ENCODE data around the gene TPMT.
"Not testable (repeated sequence)": the region's sequence is repeated elsewhere in the genome, so short reads cannot be mapped to it uniquely, and the experiment has no call there.

TPMT gene

GRCh38 chr6:18177286-18177965 lies 22.5 kb upstream of the TPMT start:
- Histone ChIP-seq H3K79me2 (ENCODE audit: insufficient read depth, low read length) (no peaks in the 10 kb centered on the region), H4K20me1 (ENCODE audit: insufficient read depth, low read length) (no peaks in the 10 kb centered on the region), H3K36me3 (ENCODE audit: insufficient read depth, low read length) (peaks cover 40% of the 10 kb centered on the region), H3K27me3 (ENCODE audit: insufficient read depth, low read length) (no peaks in the 10 kb centered on the region), H2AFZ (ENCODE audit: low read length) (no peak overlapping the region), H3K4me3 (ENCODE audit: low read depth, low read length, poor library complexity, severe bottlenecking) (no peak overlapping the region), H3K4me2 (ENCODE audit: low read length) (no peak overlapping the region), H3K4me1 (ENCODE audit: insufficient read depth, low read length, severe bottlenecking) (no peaks in the 10 kb centered on the region), H3K27ac (ENCODE audit: low read depth, low read length, poor library complexity, severe bottlenecking) (no peak overlapping the region), H3K9me3 (ENCODE audit: low read length) (no peaks in the 10 kb centered on the region), H3K9ac (ENCODE audit: low read length) (no peak overlapping the region), H3K9me2 (ENCODE audit: low read depth, low read length) (no peaks in the 10 kb centered on the region), H3F3A (ENCODE audit: insufficient read depth, low read length) (no peaks in the 10 kb centered on the region; the same call in 1 of the 2 replicates)
- TF ChIP-seq CTCF (IDR thresholded peaks at IDR 0.05; ENCODE audit: low read length): no peak
- TF ChIP-seq EZH2 (IDR thresholded peaks at IDR 0.05; ENCODE audit: borderline replicate concordance, low read length): no peak

DNA sequence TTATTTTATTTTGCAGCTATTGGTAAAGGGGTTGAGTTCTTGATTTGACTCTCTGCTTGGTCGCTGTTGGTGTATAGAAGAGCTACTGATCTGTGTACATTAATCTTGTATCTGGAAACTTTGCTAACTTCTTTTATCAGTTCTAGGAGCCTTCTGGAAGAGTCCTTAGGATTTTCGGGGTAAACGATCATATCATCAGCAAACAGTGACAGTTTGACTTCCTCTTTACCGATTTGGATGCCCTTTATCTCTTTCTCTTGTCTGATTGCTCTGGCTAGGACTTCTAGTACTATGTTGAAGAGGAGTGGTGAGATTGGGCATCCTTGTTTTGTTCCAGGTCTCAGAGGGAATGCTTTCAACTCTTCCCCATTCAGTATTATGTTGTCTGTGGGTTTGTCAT lies 21.3 kb upstream of the TPMT start:
- not testable (repeated sequence) for H3F3A ChIP-seq (ENCODE audit: insufficient read depth, low read length); H3K4me1 ChIP-seq (ENCODE audit: insufficient read depth, low read length, severe bottlenecking); H3K27ac ChIP-seq (ENCODE audit: low read depth, low read length, poor library complexity, severe bottlenecking); H4K20me1 ChIP-seq (ENCODE audit: insufficient read depth, low read length); H3K4me3 ChIP-seq (ENCODE audit: low read depth, low read length, poor library complexity, severe bottlenecking); H3K9me2 ChIP-seq (ENCODE audit: low read depth, low read length); H3K27me3 ChIP-seq (ENCODE audit: insufficient read depth, low read length); H3K4me2 ChIP-seq (ENCODE audit: low read length); H3K79me2 ChIP-seq (ENCODE audit: insufficient read depth, low read length); H3K9me3 ChIP-seq (ENCODE audit: low read length); H2AFZ ChIP-seq (ENCODE audit: low read length); H3K9ac ChIP-seq (ENCODE audit: low read length)
- peaks cover 52% of the 10 kb centered on the region for H3K36me3 ChIP-seq (ENCODE audit: insufficient read depth, low read length)

GRCh38 chr6:18171871-18172270 lies 17.0 kb upstream of the TPMT start:
- Histone ChIP-seq H3K9me2 (ENCODE audit: low read depth, low read length) (no peaks in the 10 kb centered on the region), H3K79me2 (ENCODE audit: insufficient read depth, low read length) (no peaks in the 10 kb centered on the region), H3F3A (ENCODE audit: insufficient read depth, low read length) (no peaks in the 10 kb centered on the region), H4K20me1 (ENCODE audit: insufficient read depth, low read length) (no peaks in the 10 kb centered on the region), H3K27me3 (ENCODE audit: insufficient read depth, low read length) (no peaks in the 10 kb centered on the region), H3K4me2 (ENCODE audit: low read length) (no peak overlapping the region), H3K9ac (ENCODE audit: low read length) (no peak overlapping the region), H3K9me3 (ENCODE audit: low read length) (no peaks in the 10 kb centered on the region), H3K36me3 (ENCODE audit: insufficient read depth, low read length) (peaks cover 68% of the 10 kb centered on the region), H3K4me1 (ENCODE audit: insufficient read depth, low read length, severe bottlenecking) (no peaks in the 10 kb centered on the region), H3K4me3 (ENCODE audit: low read depth, low read length, poor library complexity, severe bottlenecking) (no peak overlapping the region), H2AFZ (ENCODE audit: low read length) (no peak overlapping the region), H3K27ac (ENCODE audit: low read depth, low read length, poor library complexity, severe bottlenecking) (no peak overlapping the region)
- TF ChIP-seq CTCF (IDR thresholded peaks at IDR 0.05; ENCODE audit: low read length) (no peak), EZH2 (IDR thresholded peaks at IDR 0.05; ENCODE audit: borderline replicate concordance, low read length) (no peak)

- Histone ChIP-seq H3K27me3 (ENCODE audit: insufficient read depth, low read length) (no peaks in the 10 kb centered on the region), H3K36me3 (ENCODE audit: insufficient read depth, low read length) (peaks cover 70% of the 10 kb centered on the region), H3K4me1 (ENCODE audit: insufficient read depth, low read length, severe bottlenecking) (no peaks in the 10 kb centered on the region), H3K4me3 (ENCODE audit: low read depth, low read length, poor library complexity, severe bottlenecking) (no peak overlapping the region), H3K4me2 (ENCODE audit: low read length) (no peak overlapping the region), H4K20me1 (ENCODE audit: insufficient read depth, low read length) (no peaks in the 10 kb centered on the region), H3K27ac (ENCODE audit: low read depth, low read length, poor library complexity, severe bottlenecking) (no peak overlapping the region), H3K9me3 (ENCODE audit: low read length) (no peaks in the 10 kb centered on the region), H3K9me2 (ENCODE audit: low read depth, low read length) (no peaks in the 10 kb centered on the region), H3K9ac (ENCODE audit: low read length) (no peak overlapping the region), H3K79me2 (ENCODE audit: insufficient read depth, low read length) (no peaks in the 10 kb centered on the region), H2AFZ (ENCODE audit: low read length) (no peak overlapping the region), H3F3A (ENCODE audit: insufficient read depth, low read length) (no peaks in the 10 kb centered on the region)
- TF ChIP-seq EZH2 (IDR thresholded peaks at IDR 0.05; ENCODE audit: borderline replicate concordance, low read length) (no peak), CTCF (IDR thresholded peaks at IDR 0.05; ENCODE audit: low read length) (no peak)
These were observed 13.4 kb upstream of the TPMT start for GRCh38 chr6:18168264-18168663.
